Astrocyte of the cerebellum (primary cell): ENCODE data around the gene TEN1.

ENCODE experiments used
- DNase-seq: peaks from one replicate; pipeline ENCODE4 v3.0.0-alpha.2; 2011; ENCODE audit warnings: low read depth
- H3K4me3 ChIP-seq: 2 replicates; pipeline ENCODE4 v1.5.1; 2011; ENCODE audit warnings: mild to moderate bottlenecking, low read depth, low read length, moderate library complexity
- CTCF ChIP-seq: IDR thresholded peaks from 2 replicates; pipeline ENCODE4 v1.5.1; 2012; ENCODE audit warnings: low read length, low read depth, moderate library complexity, mild to moderate bottlenecking; ENCODE audit errors: missing control alignments
- in situ Hi-C: cut with HindIII; loops from 2 replicates; pipeline ENCODE4 v1.10.0; 2017; ENCODE audit warnings: low sequenced_read_pairs

TEN1 gene

GRCh38 chr17:75985986-75986385, 6.9 kb downstream of the TEN1 start:
- no peak overlapping the region for H3K4me3 ChIP-seq
- DNase-seq = no peak
- no peak for TF ChIP-seq CTCF
- in situ Hi-C loops = no loop called here

GRCh38 chr17:75987041-75987440, 8.0 kb downstream of the TEN1 start:
- no peak for TF ChIP-seq CTCF
- no peak for DNase-seq
- no peak overlapping the region for H3K4me3 ChIP-seq
- in situ Hi-C loops = no loop called here

- in situ Hi-C loops = no loop called here
- TF ChIP-seq CTCF = no peak
- no peak overlapping the region for H3K4me3 ChIP-seq
- no peak for DNase-seq
These were observed 12.4 kb downstream of the TEN1 start for GRCh38 chr17:75991396-75991795.

GRCh38 chr17:75994802-75995370, 15.8 kb downstream of the TEN1 start:
- no peak overlapping the region for H3K4me3 ChIP-seq
- in situ Hi-C loops = no loop called here
- no peak for TF ChIP-seq CTCF
- DNase-seq = no peak

- TF ChIP-seq CTCF = no peak
- no peak for DNase-seq
- in situ Hi-C loops = no loop called here
- no peak overlapping the region for H3K4me3 ChIP-seq
These were observed 16.4 kb downstream of the TEN1 start for GRCh38 chr17:75995385-75995925.

- no peak for DNase-seq
- no peak overlapping the region for H3K4me3 ChIP-seq
- in situ Hi-C loops = no loop called here
- no peak for TF ChIP-seq CTCF
These were observed 17.9 kb downstream of the TEN1 start for GRCh38 chr17:75996665-75997590.
